GM21723 (cell line): ENCODE results near the gene PRSS2.

Experiments used
- ATAC-seq: cut with Tn5 transposase; IDR thresholded peaks from one replicate; pipeline ENCODE4 v1.9.1; 2021; ENCODE audit warnings: mild to moderate bottlenecking, moderate library complexity; ENCODE audit not compliant: unreplicated experiment

PRSS2 gene

DNA sequence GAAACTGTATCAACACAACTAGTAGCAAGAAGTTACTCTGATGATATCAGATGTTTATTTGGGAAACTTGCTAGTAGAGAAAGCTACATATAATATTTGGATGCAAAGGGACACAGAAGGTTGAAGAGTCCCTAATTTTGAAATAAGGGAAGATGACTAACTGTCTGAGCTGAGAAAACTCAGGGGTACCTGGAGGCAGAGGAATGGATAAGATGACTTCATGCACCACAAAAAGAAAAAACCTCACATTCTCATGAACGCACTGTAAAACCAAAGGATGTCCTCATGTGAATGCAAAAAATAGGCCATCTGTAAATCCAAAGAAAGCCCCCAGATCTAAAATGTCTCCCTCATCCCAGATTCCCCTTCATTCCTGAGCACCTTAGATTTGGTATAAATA is 29.3 kb downstream of the PRSS2 start:
- ATAC-seq: no peak

DNA sequence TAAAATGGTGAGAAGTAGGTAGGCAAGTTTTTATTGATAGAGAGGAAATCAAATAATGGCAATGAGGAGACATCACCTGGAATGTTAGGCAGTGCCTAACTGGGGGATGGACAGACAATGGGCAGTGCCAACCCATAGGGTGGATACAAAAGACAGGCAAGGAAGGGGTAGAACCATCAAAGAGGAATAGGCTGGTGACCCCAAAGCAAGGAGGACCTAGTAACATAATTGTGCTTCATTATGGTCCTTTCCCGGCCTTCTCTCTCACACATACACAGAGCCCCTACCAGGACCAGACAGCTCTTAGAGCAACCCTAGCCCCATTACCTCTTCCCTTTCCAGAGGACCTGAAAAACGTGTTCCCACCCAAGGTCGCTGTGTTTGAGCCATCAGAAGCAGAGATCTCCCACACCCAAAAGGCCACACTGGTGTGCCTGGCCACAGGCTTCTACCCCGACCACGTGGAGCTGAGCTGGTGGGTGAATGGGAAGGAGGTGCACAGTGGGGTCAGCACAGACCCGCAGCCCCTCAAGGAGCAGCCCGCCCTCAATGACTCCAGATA is 30.0 kb downstream of the PRSS2 start:
- no peak for ATAC-seq

DNA sequence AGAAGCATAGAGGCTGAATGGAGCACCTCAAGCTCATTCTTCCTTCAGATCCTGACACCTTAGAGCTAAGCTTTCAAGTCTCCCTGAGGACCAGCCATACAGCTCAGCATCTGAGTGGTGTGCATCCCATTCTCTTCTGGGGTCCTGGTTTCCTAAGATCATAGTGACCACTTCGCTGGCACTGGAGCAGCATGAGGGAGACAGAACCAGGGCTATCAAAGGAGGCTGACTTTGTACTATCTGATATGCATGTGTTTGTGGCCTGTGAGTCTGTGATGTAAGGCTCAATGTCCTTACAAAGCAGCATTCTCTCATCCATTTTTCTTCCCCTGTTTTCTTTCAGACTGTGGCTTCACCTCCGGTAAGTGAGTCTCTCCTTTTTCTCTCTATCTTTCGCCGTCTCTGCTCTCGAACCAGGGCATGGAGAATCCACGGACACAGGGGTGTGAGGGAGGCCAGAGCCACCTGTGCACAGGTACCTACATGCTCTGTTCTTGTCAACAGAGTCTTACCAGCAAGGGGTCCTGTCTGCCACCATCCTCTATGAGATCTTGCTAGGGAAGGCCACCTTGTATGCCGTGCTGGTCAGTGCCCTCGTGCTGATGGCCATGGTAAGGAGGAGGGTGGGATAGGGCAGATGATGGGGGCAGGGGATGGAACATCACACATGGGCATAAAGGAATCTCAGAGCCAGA is 31.0 kb downstream of the PRSS2 start:
- ATAC-seq: no peak

DNA sequence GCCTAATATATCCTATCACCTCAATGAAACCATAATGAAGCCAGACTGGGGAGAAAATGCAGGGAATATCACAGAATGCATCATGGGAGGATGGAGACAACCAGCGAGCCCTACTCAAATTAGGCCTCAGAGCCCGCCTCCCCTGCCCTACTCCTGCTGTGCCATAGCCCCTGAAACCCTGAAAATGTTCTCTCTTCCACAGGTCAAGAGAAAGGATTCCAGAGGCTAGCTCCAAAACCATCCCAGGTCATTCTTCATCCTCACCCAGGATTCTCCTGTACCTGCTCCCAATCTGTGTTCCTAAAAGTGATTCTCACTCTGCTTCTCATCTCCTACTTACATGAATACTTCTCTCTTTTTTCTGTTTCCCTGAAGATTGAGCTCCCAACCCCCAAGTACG is 31.5 kb downstream of the PRSS2 start:
- no peak for ATAC-seq

DNA sequence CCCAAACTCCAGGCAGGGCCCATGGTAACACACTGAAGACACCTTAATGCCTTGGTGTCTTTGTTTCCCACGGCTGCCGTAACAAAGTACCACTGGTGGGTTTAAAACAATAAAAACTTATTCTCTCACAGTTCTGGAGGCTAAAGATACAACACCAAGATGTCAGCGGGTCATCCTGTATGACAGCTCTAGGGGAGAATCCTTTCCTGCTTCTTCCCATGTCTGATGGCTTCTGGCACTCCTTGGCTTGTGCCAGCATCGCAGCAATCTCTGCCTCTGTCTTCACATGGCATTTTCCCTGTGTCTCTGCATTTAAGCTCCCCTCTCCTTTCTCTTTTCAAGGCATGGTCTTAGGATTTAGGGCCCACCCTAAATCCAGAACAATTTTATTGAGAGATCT is 33.1 kb downstream of the PRSS2 start:
- no peak for ATAC-seq

DNA sequence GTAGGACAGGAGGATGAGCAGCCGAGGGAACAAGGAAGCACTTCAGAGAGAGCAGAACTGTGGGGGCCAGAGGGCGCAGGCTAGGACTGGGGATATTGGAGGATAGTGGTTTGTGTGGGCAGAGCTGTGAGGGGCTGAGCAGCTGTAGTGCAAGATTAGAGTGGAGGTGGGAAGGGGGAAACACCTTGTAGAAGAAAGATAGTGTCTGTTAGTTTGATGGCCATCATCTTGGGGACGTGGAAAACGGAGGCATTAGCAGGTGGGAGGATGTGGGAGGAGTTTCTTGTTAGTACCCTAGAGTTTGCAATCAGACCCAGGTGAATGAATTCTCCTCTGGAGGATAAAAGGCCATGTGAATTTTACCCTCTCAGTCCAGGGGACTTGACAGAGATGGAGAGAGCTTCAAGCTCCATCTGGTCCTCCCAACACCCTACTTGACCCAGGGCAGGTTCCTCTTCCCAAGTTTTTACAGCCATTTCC is 34.0 kb downstream of the PRSS2 start:
- no peak for ATAC-seq

DNA sequence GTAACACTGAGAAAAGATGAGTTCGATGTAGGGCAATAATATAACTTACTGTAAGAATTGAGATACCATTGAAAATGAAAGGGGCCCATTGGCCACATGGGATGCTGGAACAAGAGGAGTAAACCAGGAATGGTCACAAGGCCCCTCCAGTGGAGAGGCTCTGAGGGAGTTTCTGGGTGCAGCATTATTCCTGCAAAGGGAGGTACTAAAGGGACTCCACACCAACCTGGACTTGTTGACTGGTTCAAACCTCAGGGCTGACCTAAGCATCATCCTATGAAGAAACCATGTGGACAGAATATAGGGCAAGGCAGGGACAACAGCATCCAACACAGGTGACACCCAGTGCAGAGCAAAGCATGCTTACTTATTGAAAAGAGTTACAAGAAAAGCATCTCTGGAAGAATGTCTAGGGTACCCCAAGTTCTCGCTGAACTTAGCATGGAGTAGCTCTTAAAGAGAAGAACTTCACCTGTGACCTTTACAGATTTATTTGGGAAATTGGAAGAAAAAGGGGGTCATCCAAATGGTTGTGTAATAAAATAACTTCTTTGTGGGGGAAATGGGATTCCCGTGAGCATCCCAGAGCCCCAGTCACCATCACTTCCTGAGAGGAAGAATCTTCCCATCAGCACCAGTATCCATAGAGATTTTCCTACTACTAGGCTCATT is 34.7 kb downstream of the PRSS2 start:
- ATAC-seq: no peak

DNA sequence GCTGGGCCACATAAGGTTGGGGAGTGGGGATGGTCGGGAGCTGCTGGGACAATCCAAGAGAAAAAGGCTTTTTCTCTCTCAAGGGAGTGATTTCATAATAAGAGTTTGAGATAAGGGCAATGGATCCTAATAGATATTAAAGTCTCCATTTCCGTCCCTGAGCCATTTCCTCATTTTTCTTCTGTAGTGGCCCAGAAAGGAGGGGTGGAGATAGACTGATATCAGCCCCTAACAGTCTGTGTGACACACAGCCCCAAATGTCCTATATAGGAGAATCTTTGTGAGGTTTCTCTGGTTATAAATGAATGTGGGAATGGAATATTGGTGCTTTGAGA is 35.2 kb downstream of the PRSS2 start:
- ATAC-seq: no peak

DNA sequence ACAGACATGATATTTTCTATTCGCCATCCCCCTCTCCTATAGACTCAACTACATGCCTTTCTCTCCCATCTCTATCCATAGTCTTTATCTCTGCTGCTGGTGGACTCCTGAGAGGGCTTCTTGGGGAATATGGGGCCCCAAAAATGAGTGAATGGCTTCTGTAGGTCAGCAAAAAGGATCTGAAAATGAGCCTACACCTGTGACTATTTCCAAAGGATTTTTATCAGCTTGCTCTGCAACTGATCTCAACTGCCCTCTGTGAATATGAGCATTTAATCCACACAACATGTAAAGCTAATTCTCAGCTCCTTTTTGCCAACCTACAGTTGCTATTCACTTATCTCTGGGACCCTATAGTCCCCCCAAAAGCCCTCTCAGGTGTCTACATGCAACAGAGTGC is 36.2 kb downstream of the PRSS2 start:
- ATAC-seq: no peak

DNA sequence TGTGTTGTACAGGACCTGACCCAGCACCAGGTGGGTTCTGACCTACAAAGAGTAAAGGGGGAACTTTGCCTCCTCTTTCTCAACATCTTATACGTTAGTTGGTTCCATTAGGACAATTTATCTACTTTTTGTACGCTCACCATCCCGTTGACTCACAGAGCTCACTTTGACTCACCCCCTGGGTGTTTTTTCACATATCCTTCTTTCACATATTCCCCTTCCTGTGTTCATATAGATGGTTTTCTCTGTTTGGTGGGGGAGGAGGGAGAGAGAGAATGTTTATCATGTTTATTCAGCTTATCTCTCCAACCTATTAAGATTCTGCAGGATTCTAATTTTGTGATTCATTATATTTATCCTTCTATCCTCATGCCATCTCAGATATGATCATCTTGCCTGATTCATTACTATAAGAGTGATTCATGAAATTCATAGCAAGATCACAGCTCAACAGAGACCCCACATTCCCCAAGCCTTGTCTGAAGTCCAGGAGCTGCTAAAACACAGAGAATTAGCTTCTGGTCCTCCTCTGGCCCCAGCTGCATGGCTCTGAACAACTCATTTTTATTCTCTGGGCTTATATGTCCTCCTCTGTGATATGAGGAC is 37.2 kb downstream of the PRSS2 start:
- ATAC-seq: peak; percentile 12

DNA sequence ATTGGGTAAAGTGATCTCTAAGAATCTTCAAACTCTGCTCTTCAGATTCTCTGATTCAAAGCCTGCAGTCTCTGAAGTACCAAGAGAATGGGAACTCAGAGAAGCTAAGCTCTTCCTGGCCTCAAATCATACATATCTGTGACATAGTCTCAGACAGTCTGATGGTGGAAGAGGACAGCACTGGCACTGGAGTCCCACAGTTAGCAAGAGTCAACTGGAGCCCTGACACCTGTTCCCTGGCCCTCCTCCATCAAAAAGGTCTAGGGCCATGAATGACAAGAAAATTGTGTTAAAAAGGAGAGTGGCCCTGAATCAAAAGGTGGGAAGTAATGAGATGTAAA is 37.7 kb downstream of the PRSS2 start:
- peak; percentile 35 for ATAC-seq

DNA sequence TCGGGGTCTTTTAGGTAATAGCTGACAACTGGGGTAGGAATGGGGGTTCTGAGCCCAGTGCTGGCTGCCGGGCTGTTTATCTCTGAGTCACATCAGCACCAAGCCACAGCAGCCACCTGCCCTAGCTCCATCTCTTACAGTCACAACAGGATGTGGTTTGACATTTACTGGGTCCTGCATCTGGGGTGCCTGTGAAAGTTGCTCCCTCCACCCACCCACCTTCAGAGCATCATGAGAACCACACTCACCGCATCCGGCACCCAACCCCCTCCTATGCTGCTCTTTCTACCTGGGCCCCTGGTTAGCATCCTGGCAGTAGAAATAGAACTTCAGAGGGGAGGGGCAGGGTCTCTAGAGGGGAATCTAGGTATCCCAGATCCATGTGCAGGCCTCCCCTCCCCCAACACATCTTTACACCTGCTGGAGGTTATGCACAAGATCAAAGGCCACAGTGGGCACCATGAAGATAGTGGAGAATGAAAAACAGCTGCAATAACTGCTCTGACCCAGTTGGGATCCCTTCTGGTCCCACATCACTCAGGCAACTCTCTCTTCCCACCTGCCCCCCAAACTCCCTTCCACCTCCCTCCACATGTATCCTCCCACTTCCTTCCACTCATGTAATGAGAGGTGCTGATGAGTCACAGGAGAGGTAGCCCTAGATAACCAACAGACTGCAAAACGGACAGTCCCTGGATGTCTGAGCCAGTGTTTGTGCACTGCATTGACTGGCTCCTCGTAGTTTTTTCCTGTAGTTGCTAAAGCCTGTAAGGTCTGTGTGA is 38.2 kb downstream of the PRSS2 start:
- ATAC-seq: peak; percentile 87

DNA sequence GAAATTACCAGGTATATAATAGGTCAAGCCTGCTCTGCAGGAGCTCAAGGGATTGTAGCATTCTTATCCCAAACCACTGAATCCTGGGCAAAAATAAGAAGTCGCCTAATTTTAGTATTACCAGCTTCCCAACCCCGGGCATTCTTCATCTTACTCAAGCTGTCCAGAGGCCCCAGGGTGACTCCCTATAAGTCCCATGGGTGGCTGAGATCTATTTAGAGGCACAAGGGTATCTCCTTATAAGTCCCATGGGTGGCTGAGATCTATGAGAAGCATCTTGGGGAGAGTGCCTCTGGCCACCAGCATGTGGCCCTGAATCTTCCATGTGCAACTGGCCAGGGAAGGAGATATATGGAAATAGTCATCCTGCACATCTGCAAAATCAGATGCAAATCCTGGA is 38.9 kb downstream of the PRSS2 start:
- no peak for ATAC-seq

DNA sequence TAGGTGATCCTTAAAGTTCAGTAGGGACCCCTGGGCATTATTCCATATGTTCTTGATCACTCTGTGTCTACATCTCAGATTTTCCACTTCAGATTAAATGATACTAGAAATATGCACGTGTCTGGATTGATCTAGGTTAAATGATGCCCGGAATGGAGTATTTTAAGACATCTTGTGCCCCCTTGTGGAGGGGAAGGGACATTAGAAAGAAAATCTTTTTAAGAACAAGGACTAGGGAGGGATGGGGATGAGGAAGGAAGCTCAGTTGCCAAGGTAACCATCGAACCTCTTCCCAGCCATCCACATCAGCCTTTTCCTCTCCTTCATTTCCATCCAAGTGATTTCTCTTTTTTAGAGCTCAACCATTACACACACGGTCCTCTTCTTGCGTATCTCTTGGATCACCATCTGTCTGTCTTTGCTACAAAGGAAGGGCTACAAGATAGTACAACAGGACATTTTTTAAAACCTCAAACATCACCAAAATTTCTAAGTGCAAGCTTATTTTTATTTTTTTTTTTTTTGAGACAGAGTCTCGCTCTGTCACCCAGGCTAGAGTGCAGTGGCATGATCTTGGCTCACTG is 40.5 kb downstream of the PRSS2 start:
- ATAC-seq: no peak

DNA sequence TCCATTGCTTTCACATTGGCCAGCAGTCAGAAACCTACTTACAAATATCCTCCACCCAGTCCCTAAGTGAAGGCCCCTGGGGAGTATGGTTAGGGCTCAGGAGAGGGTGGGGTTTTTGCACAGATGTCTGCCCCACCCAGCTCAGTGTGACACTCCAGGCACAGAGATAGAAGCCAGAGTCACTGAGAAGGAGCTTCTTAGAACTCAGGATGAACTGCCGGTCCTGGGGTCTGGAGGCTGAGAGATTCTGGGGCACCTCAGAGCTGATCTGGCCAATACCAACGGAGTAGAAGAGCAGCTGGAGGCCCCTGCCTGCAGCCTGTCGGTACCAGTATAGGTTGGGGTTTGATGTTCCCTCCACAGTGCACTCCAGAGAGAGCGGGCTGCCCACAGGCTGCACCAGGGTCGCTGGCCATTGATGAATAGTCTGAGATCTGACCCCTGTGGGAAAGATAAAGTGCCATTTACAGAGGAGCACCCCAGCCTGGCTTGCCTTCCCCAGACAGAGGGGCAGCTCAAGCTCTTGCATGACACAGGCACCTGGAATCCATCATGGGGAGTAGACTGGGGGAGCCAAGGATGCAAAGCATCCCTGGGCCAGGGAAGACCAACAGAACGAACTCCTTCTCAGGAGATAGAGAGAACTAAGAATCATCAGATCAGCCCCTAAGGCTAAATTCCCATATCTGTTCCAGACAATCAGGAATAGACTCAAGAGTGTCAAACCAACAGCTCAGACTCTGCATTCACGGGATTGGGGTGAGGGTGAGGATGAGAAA is 41.9 kb downstream of the PRSS2 start:
- no peak for ATAC-seq

DNA sequence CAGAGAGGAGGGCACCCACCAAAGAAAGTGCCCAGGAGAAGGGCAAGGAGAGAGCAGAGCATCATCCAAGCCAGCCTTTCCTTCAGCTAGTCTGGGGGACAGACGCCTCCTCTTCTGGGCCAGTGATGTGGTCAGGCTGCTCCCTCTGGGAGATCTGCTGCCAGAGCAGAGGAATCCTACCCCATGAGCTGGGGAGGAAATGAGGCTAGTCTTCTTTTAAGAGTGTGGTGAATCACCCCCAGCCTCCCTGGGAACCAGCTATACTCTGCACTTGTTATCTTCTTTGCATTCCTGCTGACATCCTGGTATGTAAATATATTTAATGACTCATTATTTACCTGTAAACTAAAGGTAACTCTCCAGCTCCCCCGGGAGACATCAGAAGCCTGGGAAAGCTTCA is 42.5 kb downstream of the PRSS2 start:
- ATAC-seq: no peak

DNA sequence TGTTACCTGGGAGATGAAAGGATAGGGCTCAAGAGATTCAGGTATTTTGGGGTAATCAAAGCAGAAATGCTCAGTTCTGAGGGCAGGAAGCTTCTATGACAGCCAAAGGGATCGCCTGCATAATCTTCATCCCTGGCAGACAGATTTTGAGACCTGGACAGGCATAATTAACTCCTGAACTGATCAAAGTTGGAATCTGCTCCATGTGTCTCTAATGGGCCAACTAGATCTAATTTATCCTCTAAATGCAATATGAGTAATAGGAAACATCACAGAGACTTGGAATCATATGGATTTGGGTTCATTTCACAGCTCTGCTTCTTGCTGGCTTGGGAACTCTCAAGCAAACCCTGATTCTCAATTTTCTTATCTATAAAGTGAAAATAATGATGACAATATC is 42.9 kb downstream of the PRSS2 start:
- ATAC-seq: no peak

DNA sequence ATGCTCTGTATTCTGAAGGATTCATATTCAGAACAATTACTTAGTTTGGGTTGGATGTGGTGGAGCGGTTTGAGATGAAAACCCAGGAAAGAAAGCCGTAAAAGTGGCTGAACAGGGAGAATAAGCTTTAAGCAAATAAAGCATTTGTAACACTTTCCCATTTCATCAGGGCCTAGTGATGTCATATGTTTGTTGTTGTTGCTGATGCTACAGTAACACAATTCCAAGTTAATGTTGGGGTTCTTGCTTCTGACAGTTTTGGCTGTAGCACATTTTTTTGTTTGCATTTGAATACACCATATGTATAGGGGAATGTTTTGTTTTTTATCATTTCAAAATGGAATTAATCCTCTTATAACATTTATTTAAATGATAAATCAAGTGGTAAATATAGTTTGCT is 43.7 kb downstream of the PRSS2 start:
- ATAC-seq: no peak

DNA sequence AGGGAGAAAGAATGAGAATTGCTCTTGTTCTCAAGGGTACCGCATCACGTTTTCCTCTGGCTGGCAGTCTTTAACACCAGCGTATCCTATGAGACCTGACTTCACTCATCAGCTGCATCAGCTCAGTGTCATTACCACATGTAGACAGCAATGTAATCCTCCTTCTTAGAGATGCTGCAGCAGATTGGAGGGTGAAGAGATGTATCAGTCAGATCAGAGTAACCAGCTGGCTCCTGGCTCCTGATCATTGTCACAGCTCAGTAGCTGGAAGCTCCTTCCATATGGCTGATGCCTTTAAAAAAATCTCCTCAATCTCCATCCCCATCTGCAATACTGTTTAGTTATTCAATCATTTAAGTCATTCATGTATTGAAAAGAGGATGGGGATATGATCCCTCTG is 44.4 kb downstream of the PRSS2 start:
- no peak for ATAC-seq

DNA sequence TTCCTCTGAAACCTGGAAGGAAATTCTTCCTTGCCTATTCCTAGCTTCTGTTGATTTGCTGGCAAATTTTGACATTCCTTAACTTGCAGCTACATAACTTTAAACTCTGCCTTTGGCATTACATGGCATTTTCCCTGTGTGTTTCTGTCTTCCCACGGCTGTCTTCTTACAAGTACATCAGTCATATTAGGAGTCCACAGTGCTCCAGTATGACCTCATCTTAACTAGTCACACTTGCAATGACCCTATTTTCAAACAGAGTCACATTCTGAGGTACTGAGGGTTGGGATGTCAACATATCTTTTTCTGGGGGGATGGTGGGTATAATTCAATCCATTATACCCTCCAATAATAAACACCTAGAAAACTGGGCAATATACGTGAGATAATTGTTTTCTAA is 46.7 kb downstream of the PRSS2 start:
- ATAC-seq: no peak
